Spleen (tissue), 7 donors: ENCODE results near the gene ZNF618.

Experiments
- POLR2AphosphoS5 ChIP-seq, 3 donors: sonication (generic); formaldehyde crosslinking; IDR thresholded peaks; one replicate each; pipeline ENCODE4 v1.5.1; 2017; ENCODE audit warnings: antibody characterized with exemption in 3 of 3
- TF ChIP-seq, protein P1 (sequence below), 11 experiments: fragments of 200-600 bp in 7 of 11; fragments of 450-650 bp in 4 of 11; sonication (generic) in 4 of 11; IDR thresholded peaks in 8 of 11; conservative IDR thresholded peaks in 3 of 11; 1 replicate in 7 of 11; 2 replicates in 4 of 11; pipeline versions ENCODE4 v1.4.0 to v1.8.0; 2016 to 2021; ENCODE audit warnings: antibody characterized with exemption in 11 of 11, inconsistent platforms in 4 of 11, mild to moderate bottlenecking in 1 of 11
- donor health status: DM: no; HTN: no; CAD: no; lungs with moderate emphysema.
- donor health status: DM: no; HTN: no; CAD: no.
- donor health status: DM: no; HTN: no; CAD: no.

DNA sequence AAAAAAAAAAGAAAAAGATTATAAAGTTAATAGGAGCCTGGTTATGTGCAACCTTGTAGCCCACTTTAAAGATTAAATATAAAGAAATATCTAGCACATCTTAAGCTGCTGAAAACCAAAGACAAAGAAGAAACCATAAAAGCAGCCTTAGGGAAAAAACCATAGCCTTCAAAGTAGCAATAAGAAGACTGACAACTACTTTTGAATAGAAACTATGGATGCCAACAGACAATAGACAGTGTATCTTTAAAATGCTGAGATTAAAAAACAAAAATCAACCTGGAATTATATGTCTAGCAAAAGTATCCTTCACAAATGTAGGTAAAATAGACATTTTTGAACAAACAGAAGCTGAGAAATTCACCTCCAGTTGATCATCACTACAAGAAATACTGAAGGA is 226.4 kb downstream of the ZNF618 start:
- no peak for TF ChIP-seq POLR2AphosphoS5 (IDR thresholded peaks at IDR 0.05)
- TF ChIP-seq, protein P1, sequence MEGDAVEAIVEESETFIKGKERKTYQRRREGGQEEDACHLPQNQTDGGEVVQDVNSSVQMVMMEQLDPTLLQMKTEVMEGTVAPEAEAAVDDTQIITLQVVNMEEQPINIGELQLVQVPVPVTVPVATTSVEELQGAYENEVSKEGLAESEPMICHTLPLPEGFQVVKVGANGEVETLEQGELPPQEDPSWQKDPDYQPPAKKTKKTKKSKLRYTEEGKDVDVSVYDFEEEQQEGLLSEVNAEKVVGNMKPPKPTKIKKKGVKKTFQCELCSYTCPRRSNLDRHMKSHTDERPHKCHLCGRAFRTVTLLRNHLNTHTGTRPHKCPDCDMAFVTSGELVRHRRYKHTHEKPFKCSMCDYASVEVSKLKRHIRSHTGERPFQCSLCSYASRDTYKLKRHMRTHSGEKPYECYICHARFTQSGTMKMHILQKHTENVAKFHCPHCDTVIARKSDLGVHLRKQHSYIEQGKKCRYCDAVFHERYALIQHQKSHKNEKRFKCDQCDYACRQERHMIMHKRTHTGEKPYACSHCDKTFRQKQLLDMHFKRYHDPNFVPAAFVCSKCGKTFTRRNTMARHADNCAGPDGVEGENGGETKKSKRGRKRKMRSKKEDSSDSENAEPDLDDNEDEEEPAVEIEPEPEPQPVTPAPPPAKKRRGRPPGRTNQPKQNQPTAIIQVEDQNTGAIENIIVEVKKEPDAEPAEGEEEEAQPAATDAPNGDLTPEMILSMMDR (IDR thresholded peaks at IDR 0.05 in 8 of 11, conservative IDR thresholded peaks at IDR 0.05 in 3 of 11), result no peak
